HG03064 (cell line): Measurements from ENCODE around the gene ZNF207.
"Not testable (repeated sequence)": the region's sequence is repeated elsewhere in the genome, so short reads cannot be mapped to it uniquely, and the experiment has no call there.

Experiments used
- ATAC-seq: cut with Tn5 transposase; IDR thresholded peaks from one replicate; pipeline ENCODE4 v1.9.1; 2021; ENCODE audit warnings: low read depth; ENCODE audit not compliant: unreplicated experiment

Gene ZNF207

DNA sequence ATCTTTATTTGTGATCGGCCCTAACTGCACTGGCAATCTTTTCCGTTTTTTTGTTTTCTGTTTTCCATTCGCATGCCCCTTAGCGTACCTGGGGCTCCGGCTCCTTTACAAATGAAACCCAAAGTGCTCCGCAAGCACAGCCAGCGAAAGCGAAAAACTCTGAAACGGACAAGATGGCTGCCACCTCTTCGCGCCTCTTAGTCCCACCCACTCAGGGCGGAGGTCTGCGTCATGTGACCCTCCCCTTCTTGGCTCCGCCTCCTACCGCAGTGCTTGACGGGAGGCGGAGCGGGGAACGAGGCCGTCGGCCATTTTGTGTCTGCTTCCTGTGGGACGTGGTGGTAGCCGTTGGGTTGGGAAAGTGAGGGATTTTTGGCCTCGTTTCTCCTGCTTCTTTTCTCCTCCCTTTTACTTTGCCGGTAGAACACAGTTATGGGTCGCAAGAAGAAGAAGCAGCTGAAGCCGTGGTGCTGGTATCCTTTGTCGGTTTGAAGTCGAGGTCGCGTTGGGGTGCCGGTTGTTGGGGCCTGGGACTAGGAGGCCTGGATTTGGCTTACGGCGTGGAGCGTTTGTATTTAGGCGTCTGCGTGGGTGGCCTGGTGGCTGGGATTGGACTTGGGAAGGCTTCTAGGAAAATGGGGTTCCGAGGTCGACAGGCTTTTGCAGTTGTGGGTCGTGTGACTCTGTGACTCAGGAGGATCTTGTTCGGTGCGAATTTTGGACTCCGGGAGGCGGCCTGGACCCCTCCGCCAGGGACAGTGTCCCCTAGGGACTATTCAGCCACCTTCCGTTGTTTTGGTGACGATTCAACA lies at the start of gene ZNF207:
TSS of gene ZNF207 (plus strand) at position 304 of the 812 bp plus-strand sequence. CDS start at position 433, 129 bp downstream.
- peak; percentile 71 for ATAC-seq

DNA sequence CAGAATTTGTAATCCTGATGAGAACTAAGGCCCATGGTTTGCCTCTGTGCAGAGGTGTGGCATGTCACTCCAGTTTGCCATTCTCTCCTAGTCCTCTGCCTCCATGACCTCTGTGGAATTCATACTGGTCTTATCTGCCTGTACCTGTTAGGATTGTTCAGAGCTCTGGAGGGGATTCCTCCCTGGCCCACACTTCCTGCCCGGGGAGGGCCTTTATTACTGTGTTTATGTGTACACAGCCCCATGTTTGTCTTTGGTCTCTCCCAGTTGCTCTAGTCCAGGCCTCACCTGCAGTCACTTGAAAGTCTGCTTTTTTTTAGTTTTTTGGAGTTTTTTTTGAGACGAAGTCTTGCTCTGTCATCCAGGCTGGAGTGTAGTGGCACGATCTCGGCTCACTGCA lies 47.9 kb upstream of the ZNF207 start:
- no peak for ATAC-seq

DNA sequence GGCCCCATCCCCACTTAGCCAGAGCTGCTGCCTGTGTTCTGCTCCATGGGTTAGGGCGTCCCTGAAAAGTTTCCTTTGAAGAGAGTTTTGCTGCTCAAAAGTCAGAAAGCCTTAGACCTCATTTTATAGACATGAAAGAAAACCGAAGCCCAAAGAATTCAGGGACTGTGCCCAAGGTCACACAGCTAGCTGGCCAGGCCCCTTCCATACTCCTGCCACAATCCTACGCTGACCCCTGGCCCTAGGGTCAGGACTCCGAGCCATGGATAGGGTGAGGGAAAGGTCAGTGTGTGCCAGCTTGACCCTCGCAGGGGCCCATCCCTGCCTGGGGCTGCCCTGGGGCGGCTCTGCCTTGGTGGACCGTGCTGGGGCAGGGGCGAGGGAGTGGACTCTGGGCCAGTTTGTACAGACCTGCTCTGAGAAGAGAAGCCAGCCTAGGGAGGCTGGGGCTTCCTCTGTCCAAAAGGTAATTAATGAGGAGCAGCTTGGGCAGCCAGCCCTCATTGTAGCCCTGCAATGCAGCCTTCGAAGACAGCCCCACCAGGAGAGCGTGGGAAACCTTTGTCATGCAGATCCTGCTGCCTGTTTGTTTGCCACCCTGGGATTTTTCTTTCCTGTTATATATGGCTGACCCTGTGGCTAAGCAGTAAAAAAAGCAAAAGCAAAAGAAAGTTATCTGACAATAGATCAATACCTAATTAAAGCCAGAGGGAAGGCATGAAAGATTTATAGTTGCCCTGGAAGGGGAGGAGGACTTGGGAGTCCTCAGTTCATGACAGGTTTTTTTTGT lies 46.9 kb upstream of the ZNF207 start:
- ATAC-seq: no peak

DNA sequence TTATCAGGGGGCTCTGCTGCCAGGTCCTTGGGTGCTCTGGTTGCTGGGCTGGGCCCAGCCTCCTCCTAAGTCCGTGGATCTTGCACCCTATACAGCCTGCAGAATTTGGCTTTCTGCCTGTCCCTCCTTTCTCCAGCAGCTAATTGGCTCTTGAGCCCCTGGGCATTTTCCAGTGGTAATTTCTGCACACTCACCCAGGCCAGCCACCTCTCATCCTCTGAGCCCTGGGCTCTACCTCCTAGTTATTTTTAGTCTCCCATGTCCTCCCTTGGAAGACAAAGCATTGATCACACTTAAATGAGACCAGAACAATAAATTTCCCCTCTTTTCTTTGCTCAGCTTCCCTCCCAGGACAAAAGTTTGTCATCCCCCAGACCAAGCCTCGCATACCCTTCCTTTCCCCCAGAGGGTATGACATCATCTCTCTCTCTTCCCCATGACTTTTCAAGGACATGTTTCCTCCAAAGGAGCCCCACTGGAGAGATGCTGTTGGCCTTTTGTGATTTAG lies 46.1 kb upstream of the ZNF207 start:
- no peak for ATAC-seq

DNA sequence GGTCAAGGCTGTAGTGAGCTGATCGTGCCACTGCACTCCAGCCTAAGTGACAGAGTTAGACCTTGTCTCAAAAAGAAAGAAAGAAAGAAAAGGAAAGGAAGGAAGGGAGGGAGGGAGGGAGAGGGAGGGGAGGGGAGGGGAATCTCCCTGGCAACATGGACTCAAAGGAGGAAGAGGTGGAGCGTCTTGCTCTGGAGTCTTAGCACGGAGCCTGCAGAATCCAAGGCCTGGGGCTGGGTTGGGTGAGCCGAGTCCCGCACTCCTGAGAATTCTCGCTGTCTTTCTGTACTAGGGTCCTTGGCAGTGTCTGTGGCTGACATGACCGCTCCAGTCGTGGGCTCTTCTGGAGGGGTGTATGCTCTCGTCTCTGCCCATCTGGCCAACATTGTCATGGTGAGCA lies 44.9 kb upstream of the ZNF207 start:
- no peak for ATAC-seq

DNA sequence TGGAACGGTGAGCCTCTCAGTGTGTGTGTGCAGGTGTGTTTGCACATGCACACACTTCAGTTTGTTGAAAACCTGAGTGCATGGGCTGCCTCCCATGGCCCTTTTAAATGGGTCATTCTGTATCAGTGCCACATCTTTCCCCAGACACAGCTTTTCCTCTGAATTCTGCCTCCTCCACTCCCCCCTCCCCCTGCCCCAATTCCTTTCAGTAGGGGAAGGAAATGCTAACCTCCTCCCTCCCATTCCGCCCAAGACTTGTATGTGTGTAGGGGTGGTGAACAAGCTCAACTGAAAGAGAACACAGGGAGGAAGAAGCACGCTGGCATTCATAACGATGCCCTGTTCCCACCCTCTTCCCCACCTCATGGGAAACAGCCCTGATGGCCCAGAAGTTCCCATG lies 42.3 kb upstream of the ZNF207 start:
- ATAC-seq: no peak

DNA sequence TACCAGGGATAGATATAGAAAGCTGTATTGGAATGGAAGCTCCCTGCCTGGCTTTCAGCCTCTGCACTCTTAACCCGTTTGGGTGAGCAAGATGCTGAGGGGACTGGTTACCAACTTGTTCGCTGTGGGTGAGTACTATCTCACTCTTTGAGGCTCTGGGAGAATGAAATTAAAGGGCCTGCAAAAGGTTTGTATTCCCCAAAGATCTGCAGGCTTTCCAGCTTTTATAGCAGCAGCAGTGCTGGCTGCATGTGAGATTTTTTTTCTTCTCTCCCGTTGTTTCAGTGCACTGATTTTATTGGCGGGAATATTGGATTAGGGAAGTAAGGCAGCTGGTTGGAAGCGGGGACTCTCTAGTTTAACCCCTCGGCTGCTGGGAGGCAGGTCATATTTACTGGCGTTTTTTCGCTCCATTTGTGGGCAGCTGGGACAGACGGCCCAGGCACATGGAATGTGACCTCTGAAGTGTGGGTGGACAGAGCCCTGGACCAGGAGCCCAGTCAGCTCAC lies 38.9 kb upstream of the ZNF207 start:
- ATAC-seq: no peak

DNA sequence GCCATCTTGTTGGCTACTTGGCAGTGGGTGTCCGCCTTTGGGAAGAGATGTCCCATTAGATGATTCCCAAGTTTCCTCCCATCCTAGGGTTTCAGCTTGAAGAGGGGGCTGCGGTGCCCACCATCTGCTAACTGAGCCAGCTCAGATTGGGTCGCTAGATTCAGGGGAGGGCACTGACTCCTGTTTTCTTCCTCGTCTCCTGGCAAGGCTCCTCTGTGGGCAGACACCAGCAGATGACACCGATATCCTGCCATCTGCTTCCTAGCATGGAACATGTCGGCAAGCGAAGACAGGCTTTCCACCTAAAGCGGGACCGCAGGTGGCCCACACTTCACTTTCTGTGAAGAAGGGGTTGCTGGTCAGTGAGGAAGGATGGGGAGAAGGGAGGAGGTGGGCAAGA lies 35.3 kb upstream of the ZNF207 start:
- ATAC-seq: no peak

DNA sequence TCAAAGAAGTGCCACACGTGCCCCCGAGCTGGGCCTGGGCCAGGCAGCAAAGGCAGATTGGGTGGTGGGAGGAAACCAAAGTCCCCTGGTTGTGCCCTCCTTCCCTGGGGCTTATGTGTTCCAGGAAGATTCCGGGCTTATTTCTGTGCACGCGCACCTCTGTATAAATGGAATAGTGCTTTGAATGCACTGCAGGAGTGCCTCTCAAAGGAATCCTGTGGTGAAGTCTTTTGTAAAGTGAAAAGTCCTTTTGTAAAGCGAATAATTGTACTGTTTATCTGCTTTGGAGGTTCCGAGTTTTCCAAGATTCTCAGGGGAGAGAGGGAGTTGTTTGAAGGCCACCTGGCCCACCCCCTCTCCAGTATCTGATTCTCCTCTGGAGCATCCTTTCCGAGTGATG lies 34.8 kb upstream of the ZNF207 start:
- ATAC-seq: no peak

DNA sequence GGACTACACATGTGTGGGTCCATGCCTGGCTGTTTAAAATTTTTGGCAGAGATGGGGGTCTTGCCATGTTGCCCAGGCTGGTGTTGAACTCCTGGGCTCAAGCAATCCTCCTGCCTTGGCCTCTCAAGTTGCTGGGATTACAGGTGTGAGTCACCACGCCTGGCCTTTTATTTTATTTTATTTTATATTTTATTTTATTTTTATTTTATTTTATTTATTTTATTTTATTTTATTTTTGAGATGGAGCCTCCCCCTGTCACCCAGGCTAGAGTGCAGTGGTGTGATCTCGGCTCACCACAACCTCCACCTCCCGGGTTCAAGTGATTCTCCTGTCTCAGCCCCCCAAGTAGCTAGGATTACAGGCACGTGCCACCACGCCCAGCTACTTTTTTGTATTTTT lies 33.3 kb upstream of the ZNF207 start:
- ATAC-seq: not testable (repeated sequence)

DNA sequence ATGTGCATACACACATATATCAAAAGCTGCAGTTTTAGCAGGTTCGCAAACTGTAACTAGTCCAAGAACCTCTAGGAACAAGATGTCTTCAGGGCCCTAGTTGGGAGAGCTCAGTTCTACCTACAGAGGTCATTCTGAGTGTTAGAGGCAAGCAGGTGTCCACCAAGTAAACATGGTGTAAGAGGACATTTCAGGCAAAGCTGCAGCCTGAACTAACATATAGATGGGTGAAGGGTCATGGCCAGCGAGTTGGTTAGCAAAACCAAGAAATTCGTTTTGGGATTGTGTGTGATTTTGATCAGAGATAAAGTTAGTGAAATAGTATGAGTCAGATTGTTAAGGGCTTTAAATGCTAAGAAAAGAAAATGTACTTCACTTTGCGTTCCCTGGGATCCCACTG lies 32.6 kb upstream of the ZNF207 start:
- ATAC-seq: no peak

DNA sequence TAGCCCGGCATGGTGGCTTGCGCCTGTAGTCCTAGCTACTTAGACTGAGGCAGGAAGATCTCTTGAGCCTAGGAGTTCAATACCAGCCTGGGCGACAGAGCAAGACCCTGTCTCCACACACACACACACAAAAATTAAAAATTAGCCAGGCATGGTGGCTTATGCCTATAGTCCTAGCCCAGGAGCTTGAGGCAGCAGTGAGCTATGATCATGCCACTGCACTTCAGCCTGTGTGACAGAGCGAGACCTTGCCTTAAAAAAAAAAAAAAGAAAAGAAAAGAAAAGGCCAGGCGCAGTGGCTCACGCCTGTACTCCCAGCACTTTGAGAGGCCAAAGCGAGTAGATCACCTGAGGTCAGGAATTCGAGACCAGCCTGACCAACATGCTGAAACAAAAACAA lies 31.9 kb upstream of the ZNF207 start:
- ATAC-seq: no peak

DNA sequence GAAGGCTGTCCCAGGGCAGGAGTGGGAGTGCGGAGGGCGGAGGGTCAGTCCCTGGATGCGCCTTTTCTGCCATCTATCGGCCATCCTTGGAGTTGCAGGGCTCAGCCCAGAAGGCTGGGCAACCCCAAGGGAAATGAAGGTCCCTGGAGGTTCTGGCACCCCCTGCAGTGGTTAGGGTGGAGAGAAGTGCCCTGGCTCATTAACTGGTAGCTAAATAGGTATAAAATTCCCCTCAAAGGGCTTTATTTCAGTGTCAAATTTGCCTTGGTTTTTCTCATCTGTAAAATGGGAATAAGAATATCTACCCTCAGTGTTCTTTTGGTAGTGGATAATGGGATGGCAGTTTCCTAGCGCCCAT lies 30.4 kb upstream of the ZNF207 start:
- ATAC-seq: no peak

DNA sequence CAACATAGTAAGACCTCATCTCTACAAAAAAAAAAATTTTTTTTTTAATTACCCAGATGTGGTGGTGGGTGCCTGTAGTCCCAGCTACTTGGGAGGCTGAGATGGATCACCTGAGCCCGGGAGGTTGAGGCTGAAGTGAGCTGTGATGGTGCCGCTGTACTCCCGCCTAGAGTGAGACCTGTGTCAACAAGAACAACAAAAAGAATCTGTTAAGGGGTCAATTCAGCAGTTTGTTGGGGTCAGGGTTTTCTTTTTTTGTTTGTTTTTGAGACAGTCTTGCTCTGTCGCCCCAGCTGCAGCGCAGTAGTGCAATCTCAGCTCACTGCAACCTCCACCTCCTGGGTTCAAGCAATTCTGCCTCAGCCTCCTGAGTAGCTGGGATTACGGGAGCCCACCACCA lies 29.9 kb upstream of the ZNF207 start:
- ATAC-seq: not testable (repeated sequence)

DNA sequence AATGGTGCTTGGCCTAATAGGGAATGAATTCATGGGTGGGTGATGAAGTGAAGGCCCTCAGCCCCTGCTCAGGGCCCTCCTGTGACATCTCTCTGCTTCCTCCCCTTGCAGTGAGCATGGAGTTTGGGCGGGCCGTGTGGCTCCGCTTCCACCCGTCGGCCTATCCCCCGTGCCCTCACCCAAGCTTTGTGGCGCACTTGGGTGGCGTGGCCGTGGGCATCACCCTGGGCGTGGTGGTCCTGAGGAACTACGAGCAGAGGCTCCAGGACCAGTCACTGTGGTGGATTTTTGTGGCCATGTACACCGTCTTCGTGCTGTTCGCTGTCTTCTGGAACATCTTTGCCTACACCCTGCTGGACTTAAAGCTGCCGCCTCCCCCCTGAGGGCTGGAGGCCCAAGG lies 29.1 kb upstream of the ZNF207 start:
- ATAC-seq: no peak

DNA sequence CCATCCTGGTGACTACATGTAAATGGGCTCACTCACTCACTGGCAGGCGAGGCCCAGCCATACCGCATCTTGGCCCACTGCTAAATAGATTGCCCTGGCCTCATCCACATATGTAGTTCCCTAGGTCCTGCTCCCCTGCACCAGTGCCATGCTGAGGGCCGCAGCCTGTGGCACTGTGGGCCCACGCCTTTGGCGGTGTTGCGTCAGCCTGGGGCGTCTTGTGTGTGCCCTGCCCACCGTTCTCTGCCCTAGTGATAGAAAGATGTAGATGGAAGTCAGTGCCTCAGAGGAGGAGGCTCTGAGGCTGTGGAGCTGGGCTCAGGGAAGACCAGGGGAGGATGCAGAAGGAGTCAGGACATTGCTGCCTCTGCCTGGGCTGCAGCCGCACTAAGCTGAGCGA lies 26.9 kb upstream of the ZNF207 start:
- ATAC-seq: no peak

DNA sequence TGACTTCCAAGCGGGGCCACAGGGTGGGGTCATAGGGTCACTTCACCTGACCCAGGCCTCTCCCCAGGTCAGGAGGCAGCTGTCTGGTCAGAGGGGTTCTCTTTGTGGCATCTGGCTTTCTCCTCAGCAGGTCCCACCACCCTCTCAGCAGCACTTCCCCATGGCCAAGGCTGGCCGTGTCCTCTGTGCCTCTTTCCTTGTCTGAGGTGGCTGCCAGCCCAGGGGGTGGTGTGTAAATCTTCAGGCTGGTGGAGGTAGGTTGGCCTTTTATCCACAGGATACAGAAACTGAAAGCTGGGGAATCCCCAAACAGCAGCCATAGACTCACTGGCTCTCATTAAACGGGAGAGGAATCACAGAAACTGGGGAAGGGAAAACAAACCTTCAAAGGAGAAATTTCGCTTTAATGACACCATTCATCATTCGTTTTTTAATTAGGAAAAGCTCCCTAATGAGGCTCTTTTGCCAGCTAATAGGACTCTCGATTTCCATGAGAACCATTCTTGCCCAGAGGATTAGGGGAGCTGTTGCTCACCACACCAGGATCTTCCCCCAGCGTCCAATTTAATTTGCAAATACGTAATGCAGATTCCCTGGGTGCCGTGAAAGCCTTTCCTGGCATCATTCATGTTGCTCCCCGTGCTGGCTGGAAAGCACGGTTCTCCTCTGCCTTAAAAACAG lies 26.0 kb upstream of the ZNF207 start:
- no peak for ATAC-seq

DNA sequence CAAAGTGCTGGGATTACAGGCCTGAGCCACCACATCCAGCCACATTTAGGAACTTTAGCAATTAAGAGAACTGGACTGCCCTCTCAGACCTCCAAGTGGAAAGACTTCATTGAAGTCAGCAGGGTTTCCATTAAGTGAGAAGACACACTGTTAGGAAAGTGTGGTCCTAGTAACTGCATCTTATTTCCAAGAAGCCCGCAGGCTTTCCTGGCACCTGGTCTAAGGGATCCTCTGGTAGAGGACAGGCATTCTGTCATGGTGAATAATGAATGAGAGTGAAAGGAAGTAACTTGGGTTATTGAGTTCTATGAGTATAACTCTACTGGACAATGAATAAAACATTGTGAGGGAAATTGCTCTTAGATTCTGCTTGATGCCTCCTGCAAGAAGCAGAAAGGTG lies 22.0 kb upstream of the ZNF207 start:
- no peak for ATAC-seq

DNA sequence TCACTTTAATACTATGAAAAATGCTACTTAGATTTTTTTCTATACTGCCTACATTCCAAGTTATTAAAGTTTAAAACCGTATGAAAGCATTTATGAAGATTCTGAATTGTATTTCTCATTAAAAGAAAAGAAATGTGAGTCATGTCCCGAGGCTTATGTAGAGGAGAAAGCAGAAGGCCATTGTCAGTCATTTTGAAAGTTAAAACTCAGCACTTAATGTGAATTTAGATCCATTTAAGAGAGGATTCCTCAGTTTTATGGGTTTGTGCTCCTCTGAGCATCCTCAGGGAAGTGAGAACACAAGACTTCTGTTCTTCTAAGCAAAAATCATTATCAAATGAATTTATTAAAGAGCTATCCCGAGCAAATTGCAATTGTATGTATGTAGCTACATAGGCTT lies 19.8 kb upstream of the ZNF207 start:
- no peak for ATAC-seq

DNA sequence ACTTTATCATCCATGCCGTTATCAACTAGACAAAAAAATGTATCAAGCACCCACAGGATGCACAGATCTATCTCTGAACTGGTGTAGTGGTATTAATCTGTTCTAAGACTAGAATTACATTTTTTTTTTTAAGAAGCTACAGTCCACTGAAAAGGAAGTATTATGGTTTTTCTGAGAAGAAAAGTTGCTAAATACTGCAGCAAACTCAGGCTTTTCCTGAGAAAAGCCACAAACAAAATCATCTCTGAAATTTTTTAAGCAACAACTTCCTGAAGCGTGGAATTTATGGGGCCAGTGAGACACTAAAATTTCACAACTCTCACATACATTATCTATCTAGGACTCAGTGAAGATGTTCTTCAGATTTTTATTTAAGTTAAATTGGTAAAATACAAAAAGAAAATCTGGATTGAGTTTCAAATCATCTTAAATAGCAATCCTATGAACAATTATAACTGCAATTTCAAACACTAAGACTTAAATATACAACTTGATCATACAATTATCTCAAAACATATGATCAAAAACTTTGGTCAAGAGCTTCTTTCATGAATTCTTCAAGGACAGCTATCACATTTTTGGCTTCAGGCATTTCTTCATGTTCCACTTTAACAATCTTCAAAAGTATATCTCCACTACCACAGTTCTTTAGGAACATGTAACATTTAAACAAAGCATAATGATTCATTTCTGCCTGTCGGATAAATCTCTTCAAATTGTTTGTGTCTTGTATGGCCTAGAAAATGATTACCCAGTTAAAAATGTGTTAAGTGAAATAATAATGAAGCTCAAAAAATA lies 18.5 kb upstream of the ZNF207 start:
- ATAC-seq: no peak
